NCI-H345 treated with DMSO at 0.1 percent for 48 hours (cell line): ENCODE measurements around the gene DIP2C.
"Not testable (repeated sequence)": the region's sequence is repeated elsewhere in the genome, so short reads cannot be mapped to it uniquely, and the experiment has no call there.

Experiments used
- DNase-seq: peaks from one replicate; lab custom pipeline; 2025; ENCODE audit not compliant: unreplicated experiment; lab: John Stamatoyannopoulos, UW

Gene DIP2C

GRCh38 chr10:614790-615582 is 74.5 kb downstream of the DIP2C start:
- DNase-seq = no peak

- no peak for DNase-seq
Measured at GRCh38 chr10:614139-614711, 75.2 kb downstream of the DIP2C start.

DNA sequence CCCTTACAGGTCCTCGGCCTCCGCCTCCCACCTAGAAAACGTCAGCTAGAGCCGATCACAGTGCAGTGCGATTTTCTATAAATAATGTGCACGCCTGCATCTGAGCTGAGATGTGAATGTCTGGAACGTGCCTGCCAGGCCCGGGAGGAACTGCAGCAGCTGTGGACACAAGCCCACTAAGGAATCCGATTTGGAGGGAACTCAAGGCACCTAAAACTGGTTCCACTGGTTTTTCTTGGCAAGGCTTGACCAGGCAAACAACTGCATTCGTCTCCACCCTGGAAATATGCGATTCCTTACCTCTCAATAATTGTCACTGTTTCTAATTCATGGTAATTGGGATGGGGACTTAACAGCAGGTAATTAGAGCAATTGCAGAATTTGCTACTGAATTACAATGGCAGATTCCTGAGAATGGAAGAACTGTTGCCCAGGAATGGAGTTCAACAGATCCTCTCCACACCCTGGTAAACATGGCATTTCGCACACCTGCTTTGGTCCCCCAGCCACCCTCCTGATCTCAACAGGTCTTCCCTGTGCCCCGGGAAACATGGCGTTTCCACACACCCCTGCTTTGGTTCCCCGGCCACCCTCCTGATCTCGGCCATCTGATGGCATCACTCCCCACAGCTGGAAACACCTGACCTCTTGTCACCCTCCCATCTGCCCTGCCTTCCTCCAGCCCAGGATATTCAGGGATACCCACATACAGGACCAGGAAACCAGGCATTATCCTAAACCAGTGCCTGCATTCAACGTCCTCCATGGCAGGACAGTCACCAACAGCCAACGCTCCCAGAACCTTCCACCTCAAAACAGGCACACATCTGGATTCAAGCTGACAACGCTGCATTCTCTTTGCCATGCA is 76.0 kb downstream of the DIP2C start:
- DNase-seq = peak; percentile 27

GRCh38 chr10:612696-613095 is 76.8 kb downstream of the DIP2C start:
- DNase-seq = no peak

- DNase-seq = not testable (repeated sequence)
Measured at GRCh38 chr10:610642-611305, 78.7 kb downstream of the DIP2C start.

- DNase-seq = no peak
Measured at GRCh38 chr10:609868-610545, 79.5 kb downstream of the DIP2C start.

- DNase-seq = no peak
Measured at GRCh38 chr10:609262-609658, 80.2 kb downstream of the DIP2C start.

DNA sequence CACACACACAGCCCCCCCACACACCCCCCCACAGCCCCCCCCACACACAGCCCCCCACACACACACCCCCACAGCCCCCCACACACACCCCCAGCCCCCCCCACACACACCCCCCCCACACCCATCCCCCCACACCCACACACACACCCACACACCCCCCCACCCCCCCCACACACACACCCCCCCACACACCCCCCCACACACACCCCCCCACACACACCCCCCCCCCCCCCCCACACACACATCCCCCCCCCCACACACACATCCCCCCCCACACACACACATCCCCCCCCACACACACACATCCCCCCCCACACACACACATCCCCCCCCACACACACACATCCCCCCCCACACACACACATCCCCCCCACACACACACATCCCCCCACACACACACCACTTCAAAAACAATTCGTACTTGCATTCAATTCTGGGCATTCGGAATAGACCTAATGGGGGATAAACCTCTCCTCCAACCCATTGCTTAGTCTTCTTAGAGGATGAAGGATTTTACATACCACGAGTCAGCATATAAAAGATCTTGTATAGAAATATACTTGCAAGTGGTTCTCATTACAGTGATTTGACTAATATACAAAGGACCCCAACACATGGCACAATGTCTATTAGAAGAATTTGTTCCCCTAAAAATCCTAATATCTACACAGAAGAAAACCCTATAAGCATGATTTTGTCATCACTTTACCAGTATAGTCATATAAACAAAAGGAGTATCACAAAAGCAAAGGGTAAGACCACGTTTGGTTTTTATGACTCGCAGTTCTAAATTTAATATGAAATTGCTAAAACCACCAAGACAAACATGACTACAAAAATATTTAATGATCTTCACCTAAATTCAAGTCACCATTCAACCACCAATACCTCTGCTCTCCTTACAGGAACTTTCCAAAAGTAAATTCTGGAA is 80.9 kb downstream of the DIP2C start:
- no peak for DNase-seq

DNA sequence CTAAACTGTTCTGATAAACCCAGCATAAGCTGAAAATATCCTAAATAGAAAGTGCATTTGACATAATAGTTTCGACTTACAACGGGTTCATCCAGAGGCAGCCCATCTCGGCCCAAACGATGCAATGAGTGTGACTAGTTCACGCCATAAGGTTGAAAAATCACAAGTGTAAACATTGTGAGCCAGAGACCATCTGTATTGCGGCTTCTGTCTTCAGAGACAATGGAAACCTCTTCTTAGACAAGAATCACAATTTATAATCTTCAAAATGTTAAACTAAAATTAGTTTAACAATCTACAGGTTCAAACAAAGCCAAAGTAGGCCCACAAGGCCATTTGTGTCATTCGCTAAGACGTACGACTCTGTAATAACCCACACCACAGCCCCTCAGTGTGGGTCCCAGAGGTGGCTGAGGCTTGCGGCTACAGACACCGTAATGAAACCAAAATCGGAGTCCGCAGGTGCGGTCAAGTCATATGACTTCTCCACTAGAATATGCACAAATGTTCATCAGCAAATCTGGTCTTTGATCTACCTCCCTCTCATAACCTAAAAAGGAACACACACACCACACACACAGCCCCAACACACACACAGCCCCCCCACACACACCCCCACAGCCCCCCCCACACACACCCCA is 81.8 kb downstream of the DIP2C start:
- DNase-seq = no peak

DNA sequence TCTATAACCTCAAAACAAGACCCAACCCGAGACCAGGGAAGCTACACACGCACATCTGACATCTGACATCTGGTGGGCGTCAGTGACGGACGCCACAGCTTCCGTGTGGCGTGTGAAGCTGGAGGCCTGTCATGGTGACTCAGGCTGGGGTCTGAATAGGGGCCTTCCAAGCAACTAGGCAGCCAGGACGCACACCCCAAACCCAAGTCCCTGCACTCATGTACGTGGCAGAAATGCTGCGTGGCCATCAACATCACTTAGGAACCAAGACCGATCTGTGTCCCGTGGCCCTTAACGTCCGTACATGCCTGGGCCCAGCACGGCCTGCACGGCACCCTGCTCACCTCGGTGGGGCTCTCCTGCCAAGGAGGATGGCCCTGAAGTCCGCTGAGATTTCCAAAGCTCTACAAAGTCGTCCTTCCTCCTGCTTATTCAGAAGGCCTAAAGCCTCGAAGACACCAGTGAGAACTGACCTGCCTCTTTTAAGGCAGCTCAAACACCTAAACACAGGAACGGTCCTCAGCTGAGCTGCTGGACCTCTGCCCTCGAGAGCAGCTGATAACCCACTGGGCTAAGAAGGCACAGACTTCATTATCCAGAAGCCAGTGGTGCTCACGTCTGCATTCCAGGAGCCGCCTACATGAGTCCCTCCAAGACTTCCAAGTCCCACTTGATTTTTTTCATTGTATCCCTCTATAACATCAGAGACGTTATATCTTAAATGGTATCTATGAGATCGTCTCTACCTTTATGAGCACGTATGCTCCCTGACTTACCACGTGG is 82.5 kb downstream of the DIP2C start:
- DNase-seq = no peak

DNA sequence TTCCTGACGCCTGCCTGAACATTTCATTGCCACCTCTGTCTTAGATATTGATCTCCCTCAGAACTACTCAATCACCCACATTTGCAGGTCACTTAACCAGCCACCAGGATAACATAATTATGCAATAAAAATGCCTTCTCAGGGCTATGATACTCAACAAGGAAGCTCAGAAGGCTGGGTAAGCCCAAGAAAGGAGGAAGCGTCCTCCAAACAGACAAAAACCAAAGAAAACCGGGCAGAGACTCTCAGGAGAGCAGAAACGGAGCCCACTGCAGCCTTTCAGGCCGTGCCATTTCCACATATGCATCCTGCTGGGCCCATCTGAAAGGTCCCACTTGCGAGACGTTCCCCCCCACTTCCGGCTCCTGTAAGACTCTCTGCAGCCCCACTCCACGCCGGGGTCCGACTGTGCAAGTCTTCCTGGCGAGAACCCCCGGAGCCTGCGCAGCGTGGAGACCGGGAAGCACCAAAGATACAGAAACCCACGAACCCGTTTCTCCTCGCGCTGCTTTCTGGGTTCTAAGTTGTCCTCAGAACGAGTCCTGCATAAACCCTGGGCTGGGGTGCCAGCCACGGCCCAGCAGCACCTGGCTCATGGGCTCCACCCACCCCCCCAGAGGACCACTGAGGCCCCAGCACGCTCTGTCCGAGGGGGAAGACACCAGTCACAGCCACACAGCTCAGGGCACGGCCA is 83.7 kb downstream of the DIP2C start:
- DNase-seq = no peak

DNA sequence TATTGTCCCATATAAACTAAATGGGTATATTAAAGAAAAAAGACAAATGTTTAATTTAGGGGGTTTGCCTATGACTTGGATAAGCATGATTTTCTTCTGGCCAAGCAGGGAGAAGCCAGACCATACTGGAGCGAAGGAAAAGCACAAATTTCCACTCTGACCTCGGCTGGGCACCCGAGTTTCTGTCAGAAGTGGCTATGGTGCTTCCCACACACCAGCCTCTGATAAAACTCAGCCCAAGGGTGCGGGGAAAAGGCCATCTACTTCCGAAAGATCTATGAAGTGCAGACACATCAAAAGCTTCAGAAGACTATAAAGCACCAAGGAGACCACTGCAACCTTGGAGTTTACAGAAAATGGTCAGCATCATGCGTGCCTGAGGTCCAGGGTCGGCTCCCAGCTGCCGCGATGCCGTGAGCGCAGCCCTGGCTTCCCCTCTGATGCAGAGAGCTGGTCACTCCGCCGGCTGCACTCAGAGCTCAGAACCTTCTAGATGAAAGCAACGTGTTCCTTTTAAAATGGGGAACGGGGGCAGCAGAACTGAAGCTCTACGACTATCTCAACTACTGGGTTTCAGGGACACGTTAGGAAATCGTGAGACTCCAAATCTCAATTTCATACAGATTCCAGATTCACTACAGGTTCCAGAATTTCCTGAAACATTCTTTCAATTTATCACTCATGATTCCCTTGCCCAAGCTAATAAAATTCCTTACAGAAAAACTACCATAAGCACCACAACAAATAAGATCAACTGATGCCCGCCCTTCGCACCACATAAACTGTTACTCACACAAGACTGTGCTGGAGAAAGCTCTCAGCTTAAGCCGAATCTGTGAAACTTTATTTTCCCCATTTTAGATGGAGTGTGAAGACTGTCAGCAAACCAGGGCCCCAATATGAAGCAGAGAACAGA is 84.5 kb downstream of the DIP2C start:
- no peak for DNase-seq

- DNase-seq = no peak
Measured at GRCh38 chr10:603745-604144, 85.7 kb downstream of the DIP2C start.

- no peak for DNase-seq
Measured at GRCh38 chr10:602391-603005, 87.0 kb downstream of the DIP2C start.

DNA sequence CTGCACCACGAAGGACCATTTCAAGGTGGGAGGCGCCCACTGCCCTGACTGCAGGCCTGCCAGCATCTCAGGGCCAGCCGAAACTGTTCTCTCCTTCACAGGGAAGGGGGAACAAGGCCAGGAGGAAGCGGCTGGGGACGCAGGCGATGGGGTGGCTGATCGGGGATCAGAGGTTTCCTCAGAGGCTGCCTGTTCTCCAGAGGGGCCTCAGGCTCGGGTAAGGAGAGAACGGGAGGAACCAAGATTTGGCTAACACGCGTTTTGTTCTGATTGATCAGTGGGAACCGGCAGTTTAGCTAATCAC is 87.9 kb downstream of the DIP2C start:
- no peak for DNase-seq

DNA sequence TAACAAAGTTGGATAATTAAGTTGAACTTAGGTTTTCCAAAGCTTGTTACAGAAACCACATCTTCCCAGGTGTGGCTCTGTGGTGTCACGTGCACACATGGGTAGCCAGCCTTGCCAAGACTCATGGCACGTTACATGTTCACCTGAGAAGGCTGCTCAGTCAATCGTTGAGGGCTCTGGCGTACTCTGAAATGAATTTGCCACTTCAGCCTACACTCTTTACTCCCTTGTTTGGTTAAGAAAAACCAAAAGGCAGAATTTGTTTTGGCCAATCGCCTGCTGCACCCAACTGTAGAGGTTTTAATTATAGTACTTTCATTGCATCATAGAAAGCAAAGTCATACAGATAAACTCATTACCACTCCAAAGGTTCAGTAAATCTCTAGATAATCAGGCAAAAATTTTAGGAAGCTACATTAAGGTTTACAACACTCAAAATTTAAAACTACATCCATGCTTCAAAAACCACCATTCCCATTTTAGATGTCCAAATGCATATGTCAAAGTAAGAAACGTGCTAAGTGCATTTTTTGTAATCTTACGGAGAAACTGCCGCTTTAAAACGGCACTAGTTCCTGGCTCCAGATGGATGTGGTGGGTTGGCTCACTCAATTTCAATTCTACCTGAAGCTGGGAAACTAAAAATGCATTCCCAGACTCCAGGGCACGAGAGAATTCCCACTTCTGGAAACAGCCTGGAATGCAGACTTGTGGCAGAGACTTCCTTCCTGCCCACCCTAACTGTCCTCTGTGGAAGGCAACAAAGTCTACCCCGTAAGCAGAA is 88.4 kb downstream of the DIP2C start:
- DNase-seq = no peak
